HCT116 (cell line): ENCODE results near the gene CHST9. TPM values are rescaled to one million over a fixed set of nuclear protein-coding genes. Genes with fewer than 3 reads are reported as not detected.

Experiments used
- ATAC-seq: fragments of 200-7000 bp; cut with Tn5 transposase; 2 replicates; pipeline ENCODE4 v1.9.1; 2020; ENCODE audit warnings: mild to moderate bottlenecking, moderate library complexity
- BruUV-seq: library from RNA; stranded (reverse); fragments of 400-500 nt; replicated peaks from 2 replicates; lab custom pipeline; 2021; lab: Mats Ljungman, UMichigan
- CTCF ChIA-PET: fragments of 300-600 bp; sonication (Branson Sonifier 250); formaldehyde crosslinking; loops from one replicate; lab custom pipeline; 2021; ENCODE audit warnings: antibody characterized with exemption; lab: Charles Lee
- POLR2A ChIA-PET: fragments of 300-600, 350-600 bp; sonication (Branson Sonifier 250); formaldehyde crosslinking; loops from one replicate; lab custom pipeline; 2021; ENCODE audit warnings: antibody characterized with exemption; lab: Charles Lee
- RAD21 ChIA-PET, 2 experiments: fragments of 300-600 bp; sonication (Branson Sonifier 250); formaldehyde crosslinking; loops; one replicate each; lab custom pipeline; 2023; ENCODE audit warnings: low total read pairs in 2 of 2; ENCODE audit not compliant: uncharacterized antibody in 2 of 2, unreplicated experiment in 2 of 2, low non-redundant PET in 1 of 2; lab: Charles Lee
- DNase-seq: peaks from one replicate; pipeline ENCODE4 v3.0.0-alpha.2; 2010; ENCODE audit warnings: low read depth, low spot score
- H2AFZ ChIP-seq: fragments of 200-600 bp; shearing (Covaris generic), sonication (generic); 2 replicates; pipeline ENCODE4 v1.6.1; 2017; ENCODE audit warnings: low read depth, mixed run types, mixed read lengths, antibody characterized with exemption, low read length; ENCODE audit not compliant: poor library complexity, severe bottlenecking
- H3K27ac ChIP-seq: 2 replicates; pipeline ENCODE4 v1.5.1; 2012; ENCODE audit warnings: low read depth, low read length
- H3K27me3 ChIP-seq: fragments of 200-600 bp; sonication (generic); 2 replicates; pipeline ENCODE4 v1.6.1; 2016; ENCODE audit warnings: mixed run types, low read length, mixed read lengths; ENCODE audit not compliant: insufficient read depth
- H3K36me3 ChIP-seq, 2 experiments: fragments of 200-500 bp in 1 of 2; fragments of 200-600 bp in 1 of 2; sonication (Bioruptor generic) in 1 of 2; sonication (generic) in 1 of 2; 2 replicates each; pipeline versions ENCODE4 v1.5.1 to v1.6.1; 2014 to 2016; ENCODE audit warnings: low read length in 2 of 2, inconsistent platforms in 1 of 2, mixed read lengths in 1 of 2, mixed run types in 1 of 2; ENCODE audit not compliant: insufficient read depth in 2 of 2, control insufficient read depth in 1 of 2
- H3K4me1 ChIP-seq, 2 experiments: fragments of 200-600 bp in 1 of 2; sonication (generic) in 1 of 2; 2 replicates each; pipeline versions ENCODE4 v1.5.1 to v1.6.1; 2012 to 2017; ENCODE audit warnings: low read length in 2 of 2, inconsistent platforms in 1 of 2, mild to moderate bottlenecking in 1 of 2, mixed read lengths in 1 of 2, mixed run types in 1 of 2, moderate library complexity in 1 of 2; ENCODE audit not compliant: insufficient read depth in 2 of 2, control insufficient read depth in 1 of 2
- H3K4me2 ChIP-seq: fragments of 200-600 bp; sonication (generic); 2 replicates; pipeline ENCODE4 v1.6.1; 2017; ENCODE audit warnings: mixed run types, low read length, mixed read lengths
- H3K4me3 ChIP-seq, 2 experiments: fragments of 200-600 bp in 1 of 2; sonication (generic) in 1 of 2; replicated peaks in 1 of 2; 2 replicates each; pipeline ENCODE4 v1.5.1; 2011 to 2016; ENCODE audit warnings: low read length in 2 of 2, control low read depth in 1 of 2, low read depth in 1 of 2, mild to moderate bottlenecking in 1 of 2, mixed read lengths in 1 of 2, mixed run types in 1 of 2
- H3K79me2 ChIP-seq: fragments of 200-600 bp; sonication (generic); 2 replicates; pipeline ENCODE4 v1.6.1; 2017; ENCODE audit warnings: mild to moderate bottlenecking, mixed run types, low read length, moderate library complexity, mixed read lengths; ENCODE audit not compliant: insufficient read depth
- H3K9ac ChIP-seq: fragments of 200-600 bp; sonication (generic); 2 replicates; pipeline ENCODE4 v1.6.1; 2016; ENCODE audit warnings: low read length, mixed read lengths
- H3K9me2 ChIP-seq: fragments of 200-600 bp; sonication (generic), shearing (Covaris generic); 2 replicates; pipeline ENCODE4 v1.6.1; 2017; ENCODE audit warnings: mixed run types, mild to moderate bottlenecking, moderate library complexity; ENCODE audit not compliant: insufficient read depth
- H3K9me3 ChIP-seq, 2 experiments: fragments of 200-500 bp in 1 of 2; fragments of 200-600 bp in 1 of 2; sonication (Bioruptor generic) in 1 of 2; sonication (generic) in 1 of 2; 2 replicates each; pipeline ENCODE4 v1.6.1; 2014 to 2017; ENCODE audit warnings: low read length in 2 of 2, mixed read lengths in 2 of 2, inconsistent platforms in 1 of 2, low read depth in 1 of 2, mild to moderate bottlenecking in 1 of 2, mixed run types in 1 of 2, moderate library complexity in 1 of 2; ENCODE audit not compliant: control insufficient read depth in 1 of 2, insufficient read depth in 1 of 2
- H4K20me1 ChIP-seq: fragments of 200-600 bp; sonication (generic), shearing (Covaris generic); 2 replicates; pipeline ENCODE4 v1.6.1; 2017; ENCODE audit warnings: mixed run types, mild to moderate bottlenecking, moderate library complexity; ENCODE audit not compliant: insufficient read depth
- ATF3 ChIP-seq: IDR thresholded peaks from 2 replicates; pipeline ENCODE4 v1.6.1; 2012
- CBX3 ChIP-seq: IDR thresholded peaks from 2 replicates; pipeline ENCODE4 v1.6.1; 2012; ENCODE audit warnings: low read depth
- CEBPB ChIP-seq: IDR thresholded peaks from 2 replicates; pipeline ENCODE4 v1.6.1; 2012; ENCODE audit warnings: low read depth
- CTCF ChIP-seq, 3 experiments: fragments of 200-600 bp in 1 of 3; sonication (generic) in 1 of 3; IDR thresholded peaks in 2 of 3; conservative IDR thresholded peaks in 1 of 3; 2 replicates each; pipeline ENCODE4 v1.5.1; 2012 to 2017; ENCODE audit warnings: low read depth in 2 of 3, low read length in 2 of 3, antibody characterized with exemption in 1 of 3, borderline replicate concordance in 1 of 3, control low read depth in 1 of 3, mild to moderate bottlenecking in 1 of 3, mixed read lengths in 1 of 3, mixed run types in 1 of 3, moderate library complexity in 1 of 3; ENCODE audit not compliant: insufficient read depth in 1 of 3
- EGR1 ChIP-seq: IDR thresholded peaks from 2 replicates; pipeline ENCODE4 v1.6.1; 2012; ENCODE audit warnings: low read depth
- ELF1 ChIP-seq: IDR thresholded peaks from 2 replicates; pipeline ENCODE4 v1.6.1; 2012; ENCODE audit warnings: low read depth, borderline replicate concordance
- EZH2phosphoT487 ChIP-seq: fragments of 200-600 bp; IDR thresholded peaks from 2 replicates; pipeline ENCODE4 v1.6.1; 2018; ENCODE audit warnings: antibody characterized with exemption, borderline replicate concordance
- FOSL1 ChIP-seq: IDR thresholded peaks from 2 replicates; pipeline ENCODE4 v1.6.1; 2012; ENCODE audit warnings: low read depth
- JUND ChIP-seq: IDR thresholded peaks from 2 replicates; pipeline ENCODE4 v1.6.1; 2012
- MAX ChIP-seq: IDR thresholded peaks from 2 replicates; pipeline ENCODE4 v1.6.1; 2012
- RAD21 ChIP-seq: IDR thresholded peaks from 2 replicates; pipeline ENCODE4 v1.6.1; 2012; ENCODE audit warnings: low read depth, mild to moderate bottlenecking
- SIN3A ChIP-seq: IDR thresholded peaks from 2 replicates; pipeline ENCODE4 v1.6.1; 2012; ENCODE audit warnings: low read depth
- SRF ChIP-seq: IDR thresholded peaks from 2 replicates; pipeline ENCODE4 v1.6.1; 2012; ENCODE audit warnings: low read depth
- YY1 ChIP-seq: IDR thresholded peaks from 2 replicates; pipeline ENCODE4 v1.6.1; 2011; ENCODE audit warnings: low read length, low read depth, moderate library complexity, mild to moderate bottlenecking; ENCODE audit not compliant: insufficient replicate concordance; ENCODE audit errors: extremely low read depth
- intact Hi-C: fragments of 100-400 bp; cut with micrococcal nuclease; formaldehyde crosslinking; loops from 2 replicates; pipeline ENCODE4 v1.10.0; 2022
- total RNA-seq: library from RNA; stranded (reverse); gene quantifications from one replicate; pipeline ENCODE4 v1.2.1, GENCODE V29; 2021; ENCODE audit not compliant: unreplicated experiment
- TF ChIP-seq, protein P1 (sequence below): IDR thresholded peaks from 2 replicates; pipeline ENCODE4 v1.6.1; 2011; ENCODE audit warnings: mild to moderate bottlenecking, low read length, moderate library complexity; ENCODE audit not compliant: insufficient replicate concordance; ENCODE audit errors: extremely low read depth

Gene CHST9
- total RNA-seq, 1 experiment from 2014 or later: not detected

DNA sequence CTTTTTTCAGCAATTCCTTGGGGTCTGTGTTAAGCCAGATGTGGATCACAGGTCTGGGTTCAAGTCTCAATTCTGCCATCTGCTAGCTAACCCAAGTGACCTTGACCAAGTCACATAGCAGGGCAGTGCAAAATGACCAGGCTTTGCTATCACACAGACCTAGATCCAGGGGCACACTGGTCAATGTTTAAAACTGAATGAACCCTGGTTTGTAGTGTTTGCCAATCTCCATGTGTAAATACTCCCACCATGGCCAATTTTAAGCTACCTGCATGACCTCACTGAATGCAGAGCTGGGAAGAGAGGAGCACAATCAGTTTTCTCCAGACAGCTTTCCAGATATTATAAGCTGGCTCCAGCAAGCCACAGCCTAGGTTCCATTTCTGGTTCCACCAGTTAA is 142.9 kb downstream of the CHST9 start:
- no TSS peak for BruUV-seq
- H3K27ac ChIP-seq: no peak overlapping the region

More for the DNA sequence above, 142.9 kb downstream of the CHST9 start:
- H3K4me1 ChIP-seq: no peaks in the 10 kb centered on the region
- H3K9ac ChIP-seq: no peak overlapping the region
- POLR2A ChIA-PET: no interaction called here
- H4K20me1 ChIP-seq: no peaks in the 10 kb centered on the region
- no peaks in the 10 kb centered on the region for H3K9me3 ChIP-seq
- H3K36me3 ChIP-seq: no peaks in the 10 kb centered on the region
- H3K27me3 ChIP-seq: no peaks in the 10 kb centered on the region; the same call in 1 of the 2 replicates
- no peak overlapping the region for H3K4me3 ChIP-seq
- no peak overlapping the region for H2AFZ ChIP-seq
- DNase-seq: no peak
- no peaks in the 10 kb centered on the region for H3K79me2 ChIP-seq
- CTCF ChIA-PET: no interaction called here
- no peak overlapping the region for H3K4me2 ChIP-seq
- no peaks in the 10 kb centered on the region for H3K9me2 ChIP-seq
- ATAC-seq: no peak
- RAD21 ChIA-PET: no interaction called here
- TF ChIP-seq MAX: no peak
- TF ChIP-seq JUND: no peak
- TF ChIP-seq RAD21: no peak
- no peak for TF ChIP-seq CTCF (IDR thresholded peaks at IDR 0.05 in 2 of 3, conservative IDR thresholded peaks at IDR 0.05 in 1 of 3; ENCODE audit: borderline replicate concordance in 1 of 3, insufficient read depth in 1 of 3, low read depth in 2 of 3, low read length in 2 of 3)
- TF ChIP-seq SIN3A: no peak
- no peak for TF ChIP-seq YY1
- no peak for TF ChIP-seq ELF1
- TF ChIP-seq, protein P1, sequence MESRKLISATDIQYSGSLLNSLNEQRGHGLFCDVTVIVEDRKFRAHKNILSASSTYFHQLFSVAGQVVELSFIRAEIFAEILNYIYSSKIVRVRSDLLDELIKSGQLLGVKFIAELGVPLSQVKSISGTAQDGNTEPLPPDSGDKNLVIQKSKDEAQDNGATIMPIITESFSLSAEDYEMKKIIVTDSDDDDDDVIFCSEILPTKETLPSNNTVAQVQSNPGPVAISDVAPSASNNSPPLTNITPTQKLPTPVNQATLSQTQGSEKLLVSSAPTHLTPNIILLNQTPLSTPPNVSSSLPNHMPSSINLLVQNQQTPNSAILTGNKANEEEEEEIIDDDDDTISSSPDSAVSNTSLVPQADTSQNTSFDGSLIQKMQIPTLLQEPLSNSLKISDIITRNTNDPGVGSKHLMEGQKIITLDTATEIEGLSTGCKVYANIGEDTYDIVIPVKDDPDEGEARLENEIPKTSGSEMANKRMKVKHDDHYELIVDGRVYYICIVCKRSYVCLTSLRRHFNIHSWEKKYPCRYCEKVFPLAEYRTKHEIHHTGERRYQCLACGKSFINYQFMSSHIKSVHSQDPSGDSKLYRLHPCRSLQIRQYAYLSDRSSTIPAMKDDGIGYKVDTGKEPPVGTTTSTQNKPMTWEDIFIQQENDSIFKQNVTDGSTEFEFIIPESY: no peak
- TF ChIP-seq FOSL1: no peak
- TF ChIP-seq ATF3: no peak
- TF ChIP-seq EGR1: no peak
- TF ChIP-seq SRF: no peak
- TF ChIP-seq CBX3: no peak
- TF ChIP-seq CEBPB: no peak
- no peak for TF ChIP-seq EZH2phosphoT487
- TF ChIP-seq, all 23 proteins: peak for 0
- intact Hi-C loops: no loop called here
